Retinal pigment epithelial cell (primary cell): ENCODE data around the gene GALNT9.

Source experiments
- DNase-seq: peaks from one replicate; pipeline ENCODE4 v3.0.0-alpha.2; 2010; ENCODE audit warnings: low read depth
- H3K4me3 ChIP-seq: 2 replicates; pipeline ENCODE4 v1.5.1; 2011; ENCODE audit warnings: mild to moderate bottlenecking, low read length, control low read depth, moderate library complexity
- TF ChIP-seq, protein P1 (sequence below): conservative IDR thresholded peaks from 2 replicates; pipeline ENCODE4 v1.5.1; 2011; ENCODE audit warnings: low read depth, low read length, control low read depth, inconsistent platforms

Gene GALNT9

DNA sequence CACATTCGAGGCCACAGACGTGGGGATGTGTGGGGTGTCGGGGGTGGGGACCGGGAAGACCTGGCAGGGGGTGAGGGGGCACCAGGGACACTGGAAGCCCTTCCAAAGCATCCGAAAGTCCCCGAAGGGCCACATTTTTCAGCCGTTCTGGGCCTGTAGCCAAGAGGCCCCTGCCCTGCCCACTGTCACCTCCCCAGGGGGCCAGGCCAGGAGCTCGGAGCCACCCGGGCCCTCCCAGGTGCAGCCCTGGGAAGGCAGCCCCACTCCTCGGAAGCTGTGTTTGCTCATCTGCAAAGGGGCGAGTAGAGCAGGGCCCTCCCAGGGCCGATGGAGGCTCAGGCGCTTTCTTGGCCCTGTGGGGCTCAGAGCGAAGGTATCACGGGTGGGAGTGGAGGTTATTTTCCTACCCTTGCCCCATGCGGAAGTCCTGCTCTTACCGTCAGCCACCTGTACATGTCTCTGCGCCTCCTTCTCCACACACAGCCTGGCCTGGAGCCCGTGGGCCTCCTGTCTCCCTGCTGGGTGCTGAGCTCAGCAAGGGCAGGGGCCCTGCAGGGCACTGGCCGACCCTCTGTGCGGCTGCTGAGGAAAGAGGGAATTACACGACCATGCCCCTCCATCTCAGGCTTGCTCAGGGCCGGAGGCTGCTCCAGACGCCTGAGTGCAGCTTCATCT is 158.0 kb downstream of the GALNT9 start:
- no peak for DNase-seq
- no peak overlapping the region for H3K4me3 ChIP-seq
- TF ChIP-seq, protein P1, sequence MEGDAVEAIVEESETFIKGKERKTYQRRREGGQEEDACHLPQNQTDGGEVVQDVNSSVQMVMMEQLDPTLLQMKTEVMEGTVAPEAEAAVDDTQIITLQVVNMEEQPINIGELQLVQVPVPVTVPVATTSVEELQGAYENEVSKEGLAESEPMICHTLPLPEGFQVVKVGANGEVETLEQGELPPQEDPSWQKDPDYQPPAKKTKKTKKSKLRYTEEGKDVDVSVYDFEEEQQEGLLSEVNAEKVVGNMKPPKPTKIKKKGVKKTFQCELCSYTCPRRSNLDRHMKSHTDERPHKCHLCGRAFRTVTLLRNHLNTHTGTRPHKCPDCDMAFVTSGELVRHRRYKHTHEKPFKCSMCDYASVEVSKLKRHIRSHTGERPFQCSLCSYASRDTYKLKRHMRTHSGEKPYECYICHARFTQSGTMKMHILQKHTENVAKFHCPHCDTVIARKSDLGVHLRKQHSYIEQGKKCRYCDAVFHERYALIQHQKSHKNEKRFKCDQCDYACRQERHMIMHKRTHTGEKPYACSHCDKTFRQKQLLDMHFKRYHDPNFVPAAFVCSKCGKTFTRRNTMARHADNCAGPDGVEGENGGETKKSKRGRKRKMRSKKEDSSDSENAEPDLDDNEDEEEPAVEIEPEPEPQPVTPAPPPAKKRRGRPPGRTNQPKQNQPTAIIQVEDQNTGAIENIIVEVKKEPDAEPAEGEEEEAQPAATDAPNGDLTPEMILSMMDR: no peak

DNA sequence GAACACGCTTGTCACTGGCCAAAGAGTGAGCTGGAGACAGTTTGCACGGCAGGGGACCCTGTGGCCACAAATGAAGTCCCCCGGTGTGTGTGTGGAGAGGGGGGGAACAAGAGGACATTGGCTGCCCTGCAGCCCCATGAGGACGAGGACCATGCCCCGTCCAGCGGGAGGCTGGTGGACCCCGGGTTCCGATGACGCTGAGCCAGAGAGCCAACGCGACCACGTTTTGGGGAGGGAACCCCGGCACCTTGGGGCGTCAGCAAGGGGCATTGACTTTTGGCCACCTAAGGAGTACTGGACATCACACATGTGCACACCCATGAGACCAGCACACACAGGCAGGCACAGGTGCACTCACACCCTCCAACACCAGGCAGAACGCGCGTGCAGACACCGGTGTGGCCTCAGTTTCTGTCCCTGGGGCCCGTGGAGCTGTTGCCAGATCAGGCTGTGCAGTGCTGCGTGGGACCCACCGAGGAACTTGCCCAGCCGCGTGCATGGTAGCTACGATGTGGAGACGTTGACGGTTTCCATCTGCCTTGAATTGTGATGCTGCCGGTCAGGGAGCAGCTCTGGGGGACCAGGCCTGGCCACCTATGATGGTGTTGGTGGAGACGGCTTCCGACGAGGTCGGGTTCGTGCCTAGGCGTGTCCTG is 158.6 kb downstream of the GALNT9 start:
- no peak for DNase-seq
- H3K4me3 ChIP-seq: no peak overlapping the region
- TF ChIP-seq, protein P1: no peak

DNA sequence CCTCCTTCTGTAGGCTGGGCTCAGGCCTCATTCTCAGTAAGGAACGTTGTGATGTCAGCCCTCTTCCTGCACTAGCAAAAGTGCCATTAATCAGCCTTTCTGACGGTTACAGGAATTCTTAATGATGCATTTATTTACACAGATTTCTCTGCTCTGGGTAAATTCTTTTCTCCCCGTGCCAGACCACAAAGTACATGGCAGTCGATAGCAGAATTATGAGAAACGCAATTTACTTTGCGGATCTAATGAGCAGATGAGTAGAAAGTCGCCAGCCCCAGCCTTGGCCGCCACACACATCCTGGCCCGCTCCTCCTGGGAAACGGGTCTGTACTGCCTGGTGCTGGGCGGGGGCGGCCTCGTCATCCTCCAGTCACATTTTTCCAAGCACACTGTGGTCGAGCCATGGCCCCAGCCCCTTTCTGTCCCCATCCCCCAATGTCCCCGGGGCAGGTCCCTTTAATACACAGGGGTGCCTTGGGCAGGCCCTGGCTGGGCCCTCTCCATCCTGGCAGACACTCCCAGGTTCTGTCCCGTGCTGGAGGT is 159.2 kb downstream of the GALNT9 start:
- DNase-seq: no peak
- no peak overlapping the region for H3K4me3 ChIP-seq
- TF ChIP-seq, protein P1: no peak

DNA sequence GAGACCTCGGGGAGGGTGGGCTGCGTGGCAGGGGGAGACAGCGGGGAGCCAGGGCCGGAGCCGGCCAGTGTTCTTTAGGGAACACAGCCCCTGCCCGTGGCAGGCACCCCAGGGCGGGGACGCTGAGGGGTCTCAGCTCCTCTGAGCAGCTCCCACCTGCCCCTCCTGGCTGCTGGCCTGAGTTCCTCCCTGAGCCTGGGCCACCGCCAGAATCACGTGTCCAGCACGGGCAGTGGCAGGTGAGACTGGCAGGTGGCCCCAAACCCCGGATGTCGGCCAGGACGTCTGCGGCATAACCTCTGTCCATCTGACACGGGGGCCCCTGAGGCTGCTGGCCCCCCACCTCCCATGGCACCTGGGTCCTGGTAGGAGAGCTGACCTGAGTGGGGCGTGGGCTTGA is 160.0 kb downstream of the GALNT9 start:
- no peak for DNase-seq
- TF ChIP-seq, protein P1: no peak
- no peak overlapping the region for H3K4me3 ChIP-seq

DNA sequence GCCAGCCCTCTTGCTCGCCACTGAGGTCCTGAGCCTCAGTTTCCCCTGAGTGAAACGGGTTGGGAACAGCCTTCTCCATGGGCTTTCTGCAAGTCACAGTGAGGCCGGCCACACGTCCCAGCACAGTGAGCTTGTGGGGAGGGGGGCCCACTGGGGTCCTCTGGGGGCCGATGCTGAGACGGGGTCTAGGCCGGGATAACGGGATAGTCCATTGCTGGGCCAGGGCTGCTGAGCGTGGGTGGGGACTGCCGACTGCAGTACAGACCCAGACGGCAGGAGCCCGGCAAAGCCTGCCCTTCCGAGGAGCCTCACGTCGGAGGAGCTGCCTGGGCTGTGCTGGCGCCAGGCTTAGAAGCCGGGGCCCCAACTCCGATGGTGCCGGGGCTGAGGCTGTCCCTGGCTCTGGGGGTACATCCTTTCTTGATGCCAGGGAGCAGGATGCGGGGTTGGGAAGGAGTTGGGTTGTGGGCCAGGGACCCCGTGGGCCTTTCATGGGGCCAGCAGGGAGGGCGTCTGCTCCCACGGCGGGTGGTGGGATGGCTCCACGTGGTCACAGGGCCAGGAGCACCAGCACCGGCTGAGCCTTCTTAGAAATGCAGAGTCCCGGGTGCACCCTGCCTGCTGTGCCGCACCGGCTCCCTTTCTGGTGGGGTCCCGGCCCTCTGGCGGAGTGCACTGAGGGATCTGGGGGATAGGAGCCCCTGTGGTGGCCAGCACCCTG is 160.9 kb downstream of the GALNT9 start:
- no peak overlapping the region for H3K4me3 ChIP-seq
- DNase-seq: no peak
- TF ChIP-seq, protein P1: no peak

DNA sequence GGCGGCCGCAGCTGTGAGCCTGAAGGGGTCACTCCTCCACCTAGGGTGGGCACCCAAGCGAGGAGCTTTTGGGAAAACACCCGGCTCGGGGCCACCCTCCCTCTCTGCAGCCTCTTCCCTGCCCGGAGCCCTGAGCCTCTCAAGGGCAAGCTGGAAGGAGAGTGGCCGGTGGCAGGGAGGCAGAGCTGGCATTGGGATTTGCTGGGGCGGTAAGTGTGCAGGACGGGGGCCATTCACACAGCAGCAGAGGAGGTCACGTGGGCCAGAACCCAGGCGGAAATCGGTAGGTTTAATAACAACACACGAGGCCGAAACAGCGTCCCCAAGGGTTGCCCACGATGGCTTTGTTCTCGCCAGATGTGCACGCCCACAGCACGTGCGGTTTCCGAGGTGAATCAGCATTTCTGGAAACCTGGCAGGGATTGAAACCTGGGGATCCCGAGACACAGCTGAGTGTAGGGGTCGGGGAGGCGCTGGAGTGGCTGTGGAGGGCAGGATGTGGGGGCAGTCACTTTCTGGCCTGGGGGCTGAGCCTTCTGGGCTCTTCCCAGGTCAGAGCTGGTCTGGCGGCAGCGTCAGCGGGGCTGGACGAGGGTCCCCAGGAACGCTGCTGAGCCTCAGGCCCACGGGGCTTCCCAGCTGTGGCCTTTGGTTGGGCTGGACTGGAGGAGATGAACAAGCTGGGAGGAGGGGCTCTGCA is 161.6 kb downstream of the GALNT9 start:
- TF ChIP-seq, protein P1: no peak
- H3K4me3 ChIP-seq: no peak overlapping the region
- no peak for DNase-seq
